AG09309 (cell line): Measurements from ENCODE around the gene EPN1.

Source experiments
- DNase-seq: peaks from one replicate; pipeline ENCODE4 v3.0.0-alpha.2; 2010; ENCODE audit warnings: low read depth
- H3K4me3 ChIP-seq: 2 replicates; pipeline ENCODE4 v1.5.1; 2011; ENCODE audit warnings: mild to moderate bottlenecking, low read depth, low read length, moderate library complexity; ENCODE audit not compliant: control insufficient read depth
- TF ChIP-seq, protein P1 (sequence below): IDR thresholded peaks from 2 replicates; pipeline ENCODE4 v1.5.1; 2011; ENCODE audit warnings: mild to moderate bottlenecking, low read depth, low read length, inconsistent platforms; ENCODE audit not compliant: insufficient read depth, control insufficient read depth; ENCODE audit errors: missing control alignments

Gene EPN1

DNA sequence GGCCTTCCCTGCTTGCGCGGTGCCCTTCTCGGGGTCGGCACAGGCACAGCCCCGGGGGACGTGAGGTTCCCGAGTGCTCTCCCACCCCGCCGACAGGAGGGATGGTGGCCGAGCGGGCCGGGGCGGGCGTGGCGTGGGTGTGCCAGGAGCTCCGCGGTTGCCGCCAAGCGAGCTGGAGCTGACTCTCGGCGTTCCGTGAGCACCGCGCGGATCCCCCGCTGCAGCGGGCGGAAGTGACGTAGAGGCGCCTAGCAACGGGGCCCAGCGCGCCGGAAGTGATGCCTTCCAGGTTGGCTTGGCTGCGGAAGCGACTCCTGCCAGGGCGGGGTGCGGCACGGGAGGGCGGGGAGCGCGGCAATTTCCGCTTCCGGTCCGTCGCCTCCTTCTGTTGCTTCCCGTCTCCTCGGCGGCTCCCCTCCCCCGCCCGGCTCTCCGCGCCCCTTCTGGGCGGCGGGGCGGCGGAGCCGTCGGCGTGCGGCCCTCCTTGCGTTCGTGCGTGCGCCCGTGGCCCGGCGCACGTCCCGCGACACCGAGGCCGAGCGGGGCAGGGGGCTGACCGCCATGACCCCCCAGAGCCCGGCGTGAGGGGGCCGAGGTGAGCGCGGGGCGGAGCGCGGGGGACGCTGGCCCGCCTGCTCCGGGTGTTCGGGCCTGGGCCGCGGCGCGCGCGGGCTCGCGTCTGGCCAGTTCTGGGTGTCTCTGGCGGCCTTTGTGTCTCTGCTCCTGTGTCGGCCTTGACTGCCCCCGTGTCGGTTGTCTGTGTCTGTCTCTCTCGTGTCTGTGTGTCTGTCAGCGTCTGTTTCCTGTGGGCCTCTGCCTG lies at the start of gene EPN1:
Gene EPN1 (plus strand): TSS at position 386 of the 820 bp plus-strand sequence. CDS start 3,402 bp downstream, outside the sequence.
- H3K4me3 ChIP-seq: peak within 1 kb of the TSS; percentile 58
- DNase-seq: peak; percentile 76
- TF ChIP-seq, protein P1, sequence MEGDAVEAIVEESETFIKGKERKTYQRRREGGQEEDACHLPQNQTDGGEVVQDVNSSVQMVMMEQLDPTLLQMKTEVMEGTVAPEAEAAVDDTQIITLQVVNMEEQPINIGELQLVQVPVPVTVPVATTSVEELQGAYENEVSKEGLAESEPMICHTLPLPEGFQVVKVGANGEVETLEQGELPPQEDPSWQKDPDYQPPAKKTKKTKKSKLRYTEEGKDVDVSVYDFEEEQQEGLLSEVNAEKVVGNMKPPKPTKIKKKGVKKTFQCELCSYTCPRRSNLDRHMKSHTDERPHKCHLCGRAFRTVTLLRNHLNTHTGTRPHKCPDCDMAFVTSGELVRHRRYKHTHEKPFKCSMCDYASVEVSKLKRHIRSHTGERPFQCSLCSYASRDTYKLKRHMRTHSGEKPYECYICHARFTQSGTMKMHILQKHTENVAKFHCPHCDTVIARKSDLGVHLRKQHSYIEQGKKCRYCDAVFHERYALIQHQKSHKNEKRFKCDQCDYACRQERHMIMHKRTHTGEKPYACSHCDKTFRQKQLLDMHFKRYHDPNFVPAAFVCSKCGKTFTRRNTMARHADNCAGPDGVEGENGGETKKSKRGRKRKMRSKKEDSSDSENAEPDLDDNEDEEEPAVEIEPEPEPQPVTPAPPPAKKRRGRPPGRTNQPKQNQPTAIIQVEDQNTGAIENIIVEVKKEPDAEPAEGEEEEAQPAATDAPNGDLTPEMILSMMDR: no peak

DNA sequence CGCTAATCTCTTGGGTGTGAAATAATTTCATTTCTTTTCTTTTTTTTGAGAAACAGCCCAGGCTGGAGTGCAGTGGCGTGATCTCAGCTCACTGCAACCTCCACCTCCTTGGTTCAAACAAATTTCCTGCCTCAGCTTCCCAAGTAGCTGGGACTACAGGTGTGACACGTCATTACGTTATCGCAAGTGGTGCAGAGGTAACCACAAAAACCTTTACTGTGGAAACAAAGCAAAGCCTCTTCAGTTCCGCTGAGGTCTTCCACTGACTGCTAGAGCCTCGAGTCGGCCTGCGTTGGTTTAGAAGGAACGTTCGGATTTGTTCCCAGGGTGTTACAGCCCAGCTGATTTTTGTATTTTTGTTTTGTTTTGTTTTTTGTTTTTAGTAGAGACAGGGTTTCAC lies 48.7 kb upstream of the EPN1 start:
- DNase-seq: no peak

DNA sequence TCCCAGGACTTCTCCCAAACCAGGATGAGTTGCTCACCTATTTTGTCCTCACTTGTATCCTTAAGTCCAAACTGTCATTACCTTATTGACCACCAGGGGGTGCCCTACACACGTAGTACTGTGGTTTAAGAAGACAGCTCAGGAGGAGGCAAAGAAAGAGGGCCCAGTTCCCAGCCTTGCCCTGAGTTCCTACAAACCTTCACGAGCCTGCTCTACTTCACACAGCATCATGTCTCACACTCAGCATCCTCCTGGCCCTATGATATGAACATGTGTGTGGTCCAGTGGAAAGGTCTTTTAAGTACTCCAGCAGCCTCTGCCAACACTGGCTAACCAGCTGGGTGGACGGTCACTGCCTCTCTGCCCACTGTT lies 42.6 kb upstream of the EPN1 start:
- peak; percentile 89 for DNase-seq
- TF ChIP-seq, protein P1: peak; percentile 77
- no peak overlapping the region for H3K4me3 ChIP-seq

More for the DNA sequence above, 48.7 kb upstream of the EPN1 start:
- TF ChIP-seq, protein P1: no peak
- no peak overlapping the region for H3K4me3 ChIP-seq

DNA sequence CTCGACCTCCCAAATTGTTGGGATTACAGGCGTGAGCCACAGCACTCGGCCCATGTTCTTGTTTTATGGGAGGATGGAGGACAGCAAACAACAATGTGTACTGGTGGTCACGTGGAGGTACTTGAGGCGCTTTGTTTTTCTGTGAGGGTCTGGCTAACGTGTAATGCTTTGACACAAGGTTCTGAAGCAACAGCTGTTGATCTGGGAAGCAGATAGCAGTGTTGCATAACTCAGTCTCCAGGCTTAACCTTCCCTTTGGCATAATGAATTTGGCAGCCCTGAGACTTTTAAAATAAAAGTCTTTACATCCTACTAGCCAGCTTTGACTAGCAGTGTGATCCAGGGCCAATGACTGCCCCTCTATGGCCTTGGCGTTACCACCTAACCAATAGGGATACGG lies 41.2 kb upstream of the EPN1 start:
- DNase-seq: no peak
- H3K4me3 ChIP-seq: no peak overlapping the region

DNA sequence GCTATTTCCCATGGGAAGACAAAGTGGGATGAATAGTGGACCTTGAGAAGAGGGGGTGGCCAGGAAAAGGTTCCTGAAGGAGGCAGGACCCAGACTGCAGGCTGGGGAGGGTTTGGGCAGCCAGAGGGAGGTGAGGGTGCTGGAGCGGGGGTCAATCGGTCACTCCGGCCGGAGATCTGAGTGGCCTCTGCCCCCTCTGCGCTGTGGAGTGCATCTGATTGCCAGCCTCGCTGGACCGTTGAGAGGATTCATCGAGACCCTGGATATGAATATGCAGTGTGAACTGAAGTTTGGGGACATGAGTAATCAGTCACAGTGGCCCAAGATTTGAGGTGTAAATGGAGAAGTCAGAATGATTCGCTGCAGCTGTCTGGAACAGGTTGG lies 39.7 kb upstream of the EPN1 start:
- H3K4me3 ChIP-seq: peak overlapping the region; percentile 99
- TF ChIP-seq, protein P1: no peak
- no peak for DNase-seq

More for the DNA sequence above, 41.2 kb upstream of the EPN1 start:
- TF ChIP-seq, protein P1: no peak

DNA sequence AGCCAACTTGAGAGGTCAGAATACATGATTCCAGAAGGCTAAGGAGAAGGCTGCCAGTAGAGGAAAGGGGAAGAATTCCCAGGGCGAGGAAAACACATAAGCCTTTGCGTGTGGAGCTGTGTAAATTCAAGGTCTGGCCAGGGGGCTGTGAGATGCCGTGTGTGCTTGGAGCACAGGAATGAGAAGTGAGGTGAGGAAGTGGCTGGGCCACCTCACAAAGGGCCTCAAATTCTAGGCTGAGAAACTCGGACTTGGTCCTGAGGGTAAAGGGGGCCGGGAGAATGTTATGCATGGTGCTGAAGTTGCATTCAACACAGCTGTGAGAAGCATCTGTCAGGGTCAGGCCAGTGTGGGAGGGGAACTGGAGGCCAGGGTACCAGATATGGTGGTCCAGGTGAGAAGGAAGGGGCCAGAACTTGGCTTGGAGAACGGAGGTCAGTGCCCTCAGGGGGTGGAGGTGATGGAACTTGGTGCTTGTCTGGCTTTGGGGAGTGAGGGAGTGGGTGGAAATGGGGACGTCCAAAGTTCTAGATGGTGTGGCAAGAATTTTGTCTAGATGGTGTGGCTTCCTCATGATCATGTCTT lies 39.1 kb upstream of the EPN1 start:
- TF ChIP-seq, protein P1: no peak
- peak overlapping the region; percentile 99 for H3K4me3 ChIP-seq
- no peak for DNase-seq

DNA sequence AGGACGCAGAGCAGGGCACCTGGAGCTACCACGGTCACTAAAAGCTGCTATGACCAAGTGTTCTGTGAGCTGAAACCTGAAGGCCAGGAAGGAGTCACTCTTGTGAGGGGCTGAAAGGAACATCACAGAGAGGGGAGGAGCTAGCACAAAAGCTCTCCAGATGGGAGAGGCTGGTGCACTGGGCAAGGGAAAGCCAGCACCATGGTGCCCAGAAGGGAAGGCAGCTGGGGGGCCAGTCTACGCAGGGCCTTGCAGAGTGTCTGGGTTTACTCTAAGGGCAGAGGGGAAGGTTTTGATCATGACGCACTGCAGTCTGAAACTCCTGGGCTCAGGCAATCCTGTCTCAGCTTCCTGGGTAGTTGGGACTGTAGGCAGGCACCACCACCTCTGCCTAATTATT lies 38.3 kb upstream of the EPN1 start:
- DNase-seq: no peak

More for the DNA sequence above, 38.3 kb upstream of the EPN1 start:
- H3K4me3 ChIP-seq: no peak overlapping the region; the same call in 1 of the 2 replicates
- TF ChIP-seq, protein P1: no peak
